GM21786 (cell line): Measurements from ENCODE around the gene CAMSAP1.

Experiments used
- ATAC-seq: cut with Tn5 transposase; IDR thresholded peaks from one replicate; pipeline ENCODE4 v1.9.1; 2021; ENCODE audit not compliant: unreplicated experiment

Gene CAMSAP1

DNA sequence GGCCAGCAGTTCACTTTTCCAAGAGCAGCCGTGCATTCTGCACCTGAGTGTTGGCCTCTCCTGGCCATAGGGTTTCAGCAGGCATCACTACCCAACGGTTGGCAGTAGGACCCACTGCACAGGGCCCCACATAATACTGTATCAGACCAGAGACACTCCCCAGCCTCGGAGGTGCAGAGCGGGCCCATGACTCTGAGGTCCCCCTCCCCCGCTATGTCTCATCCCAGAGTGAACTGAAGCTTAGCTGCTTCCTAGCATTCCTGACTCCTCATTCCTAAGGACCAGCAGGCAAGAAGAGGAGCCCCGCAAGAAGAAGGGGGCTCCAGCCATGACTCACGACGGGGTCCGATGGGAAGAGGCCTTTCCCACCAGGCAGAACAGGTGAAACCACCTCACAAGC is 67.2 kb downstream of the CAMSAP1 start:
- no peak for ATAC-seq

- ATAC-seq, result no peak
These were observed 67.8 kb downstream of the CAMSAP1 start for GRCh38 chr9:135839516-135839915.

DNA sequence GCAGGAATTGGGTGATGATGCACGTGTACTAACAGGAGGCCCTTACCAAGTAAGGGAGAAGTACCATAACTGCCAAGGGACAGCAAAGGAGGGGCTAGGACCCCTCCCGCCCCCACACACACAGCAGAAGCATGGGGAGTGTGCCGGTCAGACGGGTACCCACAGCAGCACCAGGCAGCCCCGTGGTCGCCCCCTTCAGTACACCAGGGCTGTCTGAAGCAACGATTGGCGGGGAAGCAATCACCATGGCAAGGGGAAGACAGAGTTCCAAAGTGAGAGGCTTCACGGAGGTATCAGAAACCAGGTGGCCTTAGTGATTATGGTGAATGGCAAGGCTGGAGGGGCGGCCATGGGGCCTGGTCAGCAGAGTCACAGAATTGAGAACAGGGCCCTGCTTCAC is 72.2 kb downstream of the CAMSAP1 start:
- ATAC-seq, result no peak

GRCh38 chr9:135833864-135834263 is 73.5 kb downstream of the CAMSAP1 start:
- no peak for ATAC-seq

DNA sequence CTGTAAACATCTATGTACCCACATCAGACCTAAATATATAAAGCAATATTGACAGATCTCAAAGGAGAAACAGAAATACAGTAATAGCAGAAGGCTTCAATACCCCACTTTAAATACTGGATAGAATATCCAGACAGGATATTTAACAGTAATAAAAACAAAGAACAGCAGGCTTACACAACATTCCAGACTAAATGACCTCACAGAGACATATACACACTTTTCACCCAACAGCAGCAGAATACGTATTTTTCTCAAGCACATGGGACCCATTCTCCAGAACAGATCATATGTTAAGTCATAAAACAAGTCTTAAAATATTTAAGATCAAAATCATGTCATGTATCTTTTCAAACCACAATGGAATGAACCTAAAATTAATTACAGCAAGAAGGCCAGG is 76.8 kb downstream of the CAMSAP1 start:
- ATAC-seq, result no peak

GRCh38 chr9:135828656-135829055 is 78.7 kb downstream of the CAMSAP1 start:
- no peak for ATAC-seq

GRCh38 chr9:135827866-135828580 is 79.3 kb downstream of the CAMSAP1 start:
- ATAC-seq, result no peak

DNA sequence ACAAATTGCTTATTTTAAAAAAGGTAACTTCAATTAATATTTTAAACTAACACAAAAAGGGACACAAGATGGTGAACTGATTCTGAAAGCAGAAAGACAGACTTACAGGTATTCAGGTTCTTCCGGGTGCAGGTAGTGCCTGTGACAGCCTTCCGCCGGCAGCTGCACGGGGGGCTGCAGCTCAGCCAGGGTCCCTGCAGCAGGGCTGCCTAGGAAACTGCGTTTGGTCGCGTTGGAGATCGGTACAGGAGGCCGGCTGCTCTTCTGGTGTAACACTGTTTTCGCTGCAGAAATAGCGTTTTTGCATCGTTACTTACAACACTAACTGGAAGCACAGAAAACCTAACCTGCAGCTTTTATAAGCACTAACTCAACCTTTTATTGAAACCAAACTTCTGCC is 80.0 kb downstream of the CAMSAP1 start:
- ATAC-seq, result no peak

DNA sequence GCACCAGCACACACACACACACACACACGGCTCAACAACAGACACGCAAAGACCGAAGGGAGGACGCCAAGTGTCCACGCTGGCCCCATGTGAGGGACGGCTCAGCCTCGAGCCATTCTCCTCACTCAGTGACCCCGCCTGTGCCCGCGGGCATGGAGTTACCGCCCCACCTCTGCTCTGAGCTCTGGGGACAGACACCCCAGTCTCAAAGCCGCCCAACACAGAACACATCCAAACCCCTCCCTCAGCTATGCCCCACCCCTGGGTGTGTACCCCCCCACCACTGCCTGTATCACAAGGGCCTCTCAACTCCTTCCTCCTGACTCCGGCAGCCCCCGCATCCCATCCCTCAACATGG is 81.2 kb downstream of the CAMSAP1 start:
- ATAC-seq, result no peak

DNA sequence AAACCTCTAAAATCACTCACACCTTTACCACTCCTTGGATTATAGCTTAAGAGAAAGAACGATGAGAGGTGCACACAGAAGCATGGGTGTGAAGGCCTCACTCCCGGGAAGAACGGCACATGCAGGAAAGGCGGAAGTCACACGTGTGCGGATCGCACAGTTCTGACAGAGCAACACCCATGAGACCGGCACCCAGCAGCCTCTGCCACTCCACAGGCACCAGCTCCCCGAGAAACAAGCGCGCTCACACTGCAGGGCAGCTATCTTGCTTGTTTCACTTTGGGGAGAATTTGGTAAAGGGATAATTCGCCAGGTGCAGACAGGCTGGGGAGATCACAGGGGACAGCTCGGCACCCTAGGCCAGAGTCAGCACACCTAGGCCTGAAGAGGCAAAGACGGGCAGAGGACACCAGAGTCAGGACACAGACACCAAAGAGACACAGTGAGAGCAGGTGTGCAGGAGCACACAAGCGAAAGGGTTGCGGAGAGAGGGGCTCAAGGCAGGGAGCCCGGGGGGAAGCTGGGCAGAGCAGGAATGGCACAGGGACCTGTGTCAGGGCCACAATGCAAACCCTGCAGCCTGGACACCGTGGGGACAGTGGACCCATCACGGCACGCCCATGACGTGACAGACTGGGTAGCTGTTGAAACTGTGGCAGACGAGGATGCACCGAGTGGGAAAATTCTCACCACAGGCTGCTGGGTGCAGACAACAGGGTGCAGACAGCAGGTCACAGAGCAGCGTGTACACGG is 81.7 kb downstream of the CAMSAP1 start:
- ATAC-seq, result no peak

DNA sequence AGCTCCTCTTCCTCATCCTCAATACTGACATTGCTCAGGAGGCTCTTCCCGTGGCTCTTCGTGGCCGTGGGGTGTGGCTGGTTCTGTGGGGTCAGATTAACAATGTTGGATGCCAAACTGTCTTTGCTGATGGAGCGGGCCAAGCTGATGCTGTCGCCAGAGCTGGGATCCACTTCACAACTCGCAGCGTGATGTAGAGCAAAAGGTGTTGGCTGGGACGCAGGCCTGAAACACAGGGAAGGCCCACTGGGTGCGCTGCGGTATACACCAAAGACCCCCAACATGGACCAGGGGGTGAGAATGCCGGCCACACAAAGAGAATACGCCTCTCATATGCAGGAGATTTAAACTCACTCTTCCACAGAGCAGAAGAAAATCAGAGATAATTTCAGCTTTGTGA is 84.3 kb downstream of the CAMSAP1 start:
- no peak for ATAC-seq

GRCh38 chr9:135822374-135822755 is 85.0 kb downstream of the CAMSAP1 start:
- no peak for ATAC-seq

DNA sequence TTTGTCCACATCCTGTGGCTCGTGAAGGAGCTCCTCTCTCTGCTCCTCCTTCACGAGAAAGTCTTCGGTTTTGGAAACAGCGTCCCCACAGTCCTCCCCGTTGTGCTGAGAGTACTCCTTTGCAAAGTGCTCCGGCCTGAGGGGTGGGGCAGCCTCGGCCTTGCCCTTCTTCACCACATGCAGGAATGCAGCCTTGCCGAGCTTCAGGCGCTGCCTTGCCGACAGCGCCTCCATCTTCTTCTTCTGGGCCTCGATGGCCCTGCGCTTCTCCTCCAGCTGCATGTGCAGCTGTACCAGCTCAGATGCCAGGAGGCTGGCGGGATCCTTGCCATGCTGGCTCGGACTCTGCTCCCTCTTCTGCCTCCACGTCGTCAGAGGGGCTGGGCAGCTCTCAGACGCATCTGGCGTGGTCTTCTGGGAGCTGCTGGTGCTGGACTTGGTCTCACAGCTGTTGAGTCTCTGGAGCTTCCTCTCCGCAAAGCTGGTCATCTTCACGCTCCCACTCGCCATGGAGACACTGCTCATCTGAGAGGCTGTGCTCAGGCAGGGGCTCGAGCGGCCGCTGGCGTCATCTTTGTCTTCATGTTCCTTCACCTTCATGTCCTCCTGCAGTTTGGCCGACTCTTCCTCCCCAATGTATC is 85.5 kb downstream of the CAMSAP1 start:
- ATAC-seq, result no peak

DNA sequence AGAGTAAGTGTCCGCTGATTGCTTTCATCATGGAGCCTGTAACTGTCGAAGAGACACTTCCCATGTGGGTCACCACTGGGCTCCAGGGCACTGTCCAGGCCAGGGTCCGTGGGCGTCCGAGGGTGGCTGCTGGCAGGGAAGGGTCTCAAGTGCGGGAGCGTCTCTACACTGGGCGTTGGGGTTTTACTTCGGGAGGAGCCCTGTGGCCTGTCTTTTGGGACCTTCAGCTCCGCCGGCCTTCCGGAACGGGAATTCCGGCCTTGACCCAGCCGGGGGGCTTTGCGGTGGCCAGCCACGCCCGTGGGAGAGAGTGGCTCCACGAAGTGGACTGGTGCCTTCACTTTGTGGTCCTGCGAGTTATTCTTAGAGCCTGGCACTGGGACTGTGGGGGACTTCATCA is 86.2 kb downstream of the CAMSAP1 start:
- ATAC-seq, result no peak

DNA sequence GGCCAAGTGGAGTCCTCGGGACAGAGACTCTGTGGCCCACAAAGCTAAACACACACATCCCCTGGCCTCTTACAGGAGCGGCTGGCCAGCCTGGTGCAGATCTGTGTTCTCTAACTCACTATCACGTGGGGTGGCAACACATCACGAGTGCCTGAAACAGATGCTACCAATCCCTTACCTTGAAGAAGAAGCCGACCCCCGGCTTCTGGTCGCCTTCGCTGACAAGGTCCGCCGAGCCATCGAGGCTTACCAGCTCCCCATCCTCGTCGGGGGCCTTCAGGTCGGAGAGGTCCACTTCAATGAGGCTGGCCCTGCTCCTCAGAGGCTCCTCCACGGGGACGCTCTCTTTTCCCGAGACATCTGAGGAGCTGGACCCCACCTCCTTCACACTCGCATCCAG is 86.7 kb downstream of the CAMSAP1 start:
- ATAC-seq, result no peak

DNA sequence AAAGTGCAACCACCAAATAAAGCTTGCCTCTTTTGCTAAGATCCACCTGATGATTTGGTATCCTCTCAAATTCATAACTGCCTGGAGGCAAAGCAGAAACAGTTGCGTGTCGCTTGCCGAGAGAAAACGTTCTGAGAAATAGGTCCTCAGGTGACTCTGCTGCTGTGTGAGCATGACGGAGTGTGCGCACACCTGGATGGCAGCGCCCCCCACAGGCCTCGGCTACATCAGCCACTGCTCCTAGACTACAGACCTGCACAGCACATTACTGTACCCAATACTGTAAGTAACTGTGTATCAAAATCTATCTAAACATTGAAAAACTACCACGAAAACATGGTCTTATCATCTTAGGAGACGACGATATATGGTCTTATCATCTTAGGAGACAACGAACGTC is 87.4 kb downstream of the CAMSAP1 start:
- ATAC-seq, result no peak

DNA sequence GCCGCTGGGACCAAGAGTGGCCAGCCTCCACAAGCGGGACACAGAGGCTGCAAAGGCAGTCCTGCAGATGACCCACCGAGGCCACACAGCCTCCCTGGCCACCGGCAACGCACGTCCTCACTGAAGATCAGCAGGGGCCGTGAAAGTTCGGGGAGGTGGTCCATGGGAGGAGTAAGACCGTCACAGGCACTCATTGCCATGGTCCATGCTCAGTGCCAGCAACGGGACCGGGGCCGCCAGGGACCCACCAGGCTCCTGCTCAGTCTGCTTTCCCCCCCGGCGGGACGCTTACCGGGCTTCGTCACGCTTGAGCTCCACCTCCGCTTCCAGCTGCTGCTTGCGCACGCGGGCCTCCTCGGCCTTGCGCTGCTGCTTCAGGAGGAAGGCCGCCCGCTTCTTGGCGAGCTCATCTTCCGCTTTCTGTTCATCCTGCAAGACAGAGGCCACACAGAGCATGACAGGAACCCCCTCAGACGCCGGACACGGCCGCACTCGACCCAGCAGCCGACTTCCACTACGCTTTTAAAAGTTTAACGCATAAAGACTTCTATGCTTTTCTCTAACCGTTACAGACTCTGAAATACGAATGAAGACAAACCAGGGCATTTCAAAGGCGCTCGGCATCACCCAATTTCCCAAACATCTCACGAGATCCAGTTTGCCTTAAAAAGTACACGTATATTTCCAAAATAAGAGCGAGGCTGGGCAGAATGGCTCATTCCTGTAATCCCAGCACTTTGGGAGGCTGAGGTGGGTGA is 88.4 kb downstream of the CAMSAP1 start:
- ATAC-seq, result no peak

DNA sequence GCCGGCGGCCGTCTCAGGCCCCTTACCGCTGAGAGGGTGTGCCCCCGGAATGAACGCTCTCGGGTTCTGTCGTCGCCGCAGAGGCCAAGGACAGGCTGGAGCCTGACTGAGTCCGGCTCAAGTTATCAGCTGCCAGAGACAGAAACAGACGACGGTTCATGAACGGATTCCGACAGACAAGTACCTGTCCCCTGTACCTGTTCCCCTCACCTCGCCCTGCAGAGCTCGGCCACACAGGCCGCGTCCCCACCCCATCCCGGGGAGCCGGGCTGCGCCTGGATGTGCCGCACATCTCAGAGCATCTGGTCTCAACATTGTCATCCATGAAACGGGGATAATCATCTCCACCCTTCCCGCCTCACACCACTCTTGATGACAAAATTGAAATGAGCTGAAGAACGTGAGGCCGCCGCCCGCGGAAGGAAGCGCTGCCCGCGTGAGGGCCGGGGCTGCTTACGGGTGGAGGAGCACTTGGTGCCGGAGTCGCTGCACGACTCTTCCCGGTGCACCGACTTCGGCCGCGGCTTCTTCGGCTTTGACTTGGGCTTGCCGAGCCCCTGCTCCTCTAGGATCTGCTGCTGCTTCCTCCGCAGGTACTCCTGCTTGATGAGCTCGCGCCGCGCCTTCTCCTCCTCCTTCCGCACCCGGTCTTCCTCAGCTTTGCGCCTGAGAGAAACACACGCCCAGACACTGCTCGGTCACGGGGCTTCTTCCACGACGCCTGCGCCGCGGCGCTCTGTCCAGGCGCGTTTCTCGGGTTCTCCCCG is 89.2 kb downstream of the CAMSAP1 start:
- ATAC-seq, result no peak

- no peak for ATAC-seq
These were observed 90.7 kb downstream of the CAMSAP1 start for GRCh38 chr9:135816651-135816970.

DNA sequence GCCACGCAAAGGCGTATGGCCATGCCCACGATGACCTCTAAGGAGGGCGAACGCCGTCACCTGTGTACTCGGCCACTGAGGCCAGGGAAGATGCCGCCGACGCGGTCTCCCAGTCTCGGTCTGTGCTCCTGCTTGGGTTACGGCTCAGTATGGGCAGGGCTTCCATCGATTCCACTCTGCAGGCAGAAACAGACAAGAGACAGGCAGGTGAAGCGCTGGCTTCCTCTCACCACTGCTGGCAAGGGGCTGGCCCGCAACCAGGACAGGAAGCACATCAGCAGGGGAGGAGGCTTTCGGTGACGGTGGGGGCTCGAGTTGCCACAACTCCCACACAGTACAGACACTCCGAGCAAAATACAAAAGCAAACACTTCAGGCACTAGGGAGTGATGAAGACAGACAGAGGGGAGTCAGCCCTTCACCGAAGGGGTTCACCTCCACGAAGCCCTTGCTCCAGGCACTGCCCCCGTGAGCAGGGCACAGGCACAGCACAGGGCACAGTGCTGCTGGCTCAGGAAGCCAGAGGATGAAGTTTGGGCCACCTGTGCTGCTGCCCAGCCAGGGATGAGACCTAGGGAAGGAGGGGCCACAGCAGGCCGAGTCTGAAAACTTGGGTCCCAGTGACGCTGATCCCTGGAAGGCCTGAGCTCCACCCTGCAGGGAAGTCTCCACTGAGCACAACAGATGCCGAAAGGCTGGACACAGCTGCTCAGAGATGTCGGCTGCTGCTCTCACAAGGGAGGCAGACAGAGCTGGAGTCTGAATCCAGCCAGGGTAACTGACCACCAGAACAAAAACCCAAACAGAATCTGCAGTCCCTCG is 91.3 kb downstream of the CAMSAP1 start:
- ATAC-seq, result no peak
